ENCODE data around the gene CCDC121.

CCDC121 gene

GRCh38 chr2:27663285-27664153, 34.7 kb upstream of the CCDC121 start, which contains the start of the genes SLC4A1AP and SUPT7L:
TSS of gene SLC4A1AP (plus strand) at chr2:27663889. CDS start at chr2:27663915, 26 bp downstream.
TSS of gene SUPT7L (minus strand) at chr2:27663614. CDS start at chr2:27662192, 1,422 bp downstream.
- H3K27ac ChIP-seq: peak within 1 kb of the TSS; percentile 88
- TF ChIP-seq, protein P1, sequence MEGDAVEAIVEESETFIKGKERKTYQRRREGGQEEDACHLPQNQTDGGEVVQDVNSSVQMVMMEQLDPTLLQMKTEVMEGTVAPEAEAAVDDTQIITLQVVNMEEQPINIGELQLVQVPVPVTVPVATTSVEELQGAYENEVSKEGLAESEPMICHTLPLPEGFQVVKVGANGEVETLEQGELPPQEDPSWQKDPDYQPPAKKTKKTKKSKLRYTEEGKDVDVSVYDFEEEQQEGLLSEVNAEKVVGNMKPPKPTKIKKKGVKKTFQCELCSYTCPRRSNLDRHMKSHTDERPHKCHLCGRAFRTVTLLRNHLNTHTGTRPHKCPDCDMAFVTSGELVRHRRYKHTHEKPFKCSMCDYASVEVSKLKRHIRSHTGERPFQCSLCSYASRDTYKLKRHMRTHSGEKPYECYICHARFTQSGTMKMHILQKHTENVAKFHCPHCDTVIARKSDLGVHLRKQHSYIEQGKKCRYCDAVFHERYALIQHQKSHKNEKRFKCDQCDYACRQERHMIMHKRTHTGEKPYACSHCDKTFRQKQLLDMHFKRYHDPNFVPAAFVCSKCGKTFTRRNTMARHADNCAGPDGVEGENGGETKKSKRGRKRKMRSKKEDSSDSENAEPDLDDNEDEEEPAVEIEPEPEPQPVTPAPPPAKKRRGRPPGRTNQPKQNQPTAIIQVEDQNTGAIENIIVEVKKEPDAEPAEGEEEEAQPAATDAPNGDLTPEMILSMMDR (IDR thresholded peaks at IDR 0.05): no peak
- no peak for TF ChIP-seq ZFX (IDR thresholded peaks at IDR 0.05; ENCODE audit: borderline replicate concordance)

GRCh38 chr2:27661371-27661770, 32.6 kb upstream of the CCDC121 start:
- TF ChIP-seq, protein P1 (IDR thresholded peaks at IDR 0.05): no peak
- TF ChIP-seq ZFX (IDR thresholded peaks at IDR 0.05; ENCODE audit: borderline replicate concordance): no peak
- no peak overlapping the region for H3K27ac ChIP-seq

GRCh38 chr2:27655155-27655951, 26.5 kb upstream of the CCDC121 start:
- no peak overlapping the region for H3K27ac ChIP-seq
- TF ChIP-seq ZFX (IDR thresholded peaks at IDR 0.05; ENCODE audit: borderline replicate concordance): no peak
- TF ChIP-seq, protein P1 (IDR thresholded peaks at IDR 0.05): no peak

- no peak overlapping the region for H3K27ac ChIP-seq
- TF ChIP-seq, protein P1 (IDR thresholded peaks at IDR 0.05): no peak
- no peak for TF ChIP-seq ZFX (IDR thresholded peaks at IDR 0.05; ENCODE audit: borderline replicate concordance)
These were observed 24.6 kb upstream of the CCDC121 start for GRCh38 chr2:27653397-27653796.

DNA sequence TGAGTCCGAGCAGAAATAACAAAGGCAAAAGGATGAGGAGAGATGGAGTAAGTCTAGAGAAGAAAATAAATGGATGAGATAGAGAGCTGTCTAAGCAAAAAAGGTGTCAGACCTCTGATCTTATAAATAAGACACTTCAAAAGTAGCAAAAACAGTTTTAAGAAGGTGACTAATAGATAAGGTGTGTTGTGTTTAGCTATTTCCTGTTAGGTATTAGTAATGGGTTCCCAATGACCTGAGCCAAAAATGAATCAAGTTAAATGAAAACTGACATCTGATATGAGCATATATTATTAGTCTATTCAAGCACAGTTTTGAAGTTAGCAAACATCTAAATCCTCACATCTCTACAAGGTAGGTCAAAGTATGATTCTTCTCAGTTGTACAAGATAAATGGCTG, 24.0 kb upstream of the CCDC121 start:
- no peak overlapping the region for H3K27ac ChIP-seq
- TF ChIP-seq ZFX (IDR thresholded peaks at IDR 0.05; ENCODE audit: borderline replicate concordance): no peak
- TF ChIP-seq, protein P1 (IDR thresholded peaks at IDR 0.05): no peak

DNA sequence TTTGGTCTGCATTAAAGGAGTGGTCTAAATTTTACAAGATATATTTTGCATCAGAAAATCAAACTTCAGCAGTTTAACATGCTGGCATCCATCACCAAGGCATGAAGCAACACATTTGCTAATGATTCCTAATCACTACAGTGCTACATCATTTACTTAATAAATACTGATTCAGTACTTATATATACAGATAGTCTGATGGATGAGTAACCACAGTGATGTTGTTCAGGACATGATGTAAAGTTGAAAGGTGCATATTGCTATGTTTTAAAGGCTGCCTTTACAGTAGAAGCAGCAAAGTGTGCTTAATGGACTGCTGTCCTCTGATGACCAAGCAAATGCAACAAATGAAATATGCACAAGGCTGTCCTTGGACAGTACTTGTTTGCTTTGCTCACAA, 23.5 kb upstream of the CCDC121 start:
- no peak overlapping the region for H3K27ac ChIP-seq
- TF ChIP-seq ZFX (IDR thresholded peaks at IDR 0.05; ENCODE audit: borderline replicate concordance): no peak
- TF ChIP-seq, protein P1 (IDR thresholded peaks at IDR 0.05): no peak
